ENCODE measurements around the gene SP2.

DNA sequence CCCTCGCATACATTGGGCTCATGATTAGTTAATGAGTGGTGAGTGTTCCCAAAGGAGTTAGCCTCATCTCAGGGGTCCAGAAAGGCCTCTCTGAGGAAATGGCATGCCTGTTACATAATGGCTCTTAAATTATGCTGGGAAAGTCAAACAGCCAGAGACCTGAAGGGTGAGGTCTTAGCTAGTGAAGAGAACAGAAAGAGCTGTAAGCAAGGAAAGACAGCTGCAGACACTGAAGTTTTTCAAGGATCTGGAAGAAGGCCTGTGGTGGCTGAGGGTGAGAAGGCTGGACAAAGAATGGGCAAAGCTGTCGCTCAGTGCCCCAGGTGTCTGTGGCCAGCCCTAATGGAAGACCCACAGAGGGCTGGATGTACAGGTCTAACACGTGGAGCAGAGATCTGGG, 10.4 kb downstream of the SP2 start:
- TF ChIP-seq POLR2A (IDR thresholded peaks at IDR 0.05; ENCODE audit: low read length) (no peak), GATA1 (IDR thresholded peaks at IDR 0.05; ENCODE audit: low read depth, low read length) (no peak)
